Breast epithelium (tissue), 4 donors: ENCODE results near the gene ASB6. TPM values are rescaled to one million over a fixed set of nuclear protein-coding genes. Genes with fewer than 3 reads are reported as not detected.

Source experiments
- DNase-seq, 2 donors: peaks; one replicate each; pipeline ENCODE4 v3.0.0-alpha.2; 2019; ENCODE audit warnings: low spot score in 2 of 2
- H3K27ac ChIP-seq, 2 donors: fragments of 200-600 bp; sonication (generic) in 1 of 2; one replicate each; pipeline ENCODE4 v1.5.1; 2016 to 2019; ENCODE audit warnings: mild to moderate bottlenecking in 1 of 2
- H3K27me3 ChIP-seq, 2 donors: fragments of 200-600 bp; sonication (generic) in 1 of 2; one replicate each; pipeline versions ENCODE4 v1.5.1 to v1.6.0; 2017 to 2019; ENCODE audit warnings: control low read depth in 1 of 2, mild to moderate bottlenecking in 1 of 2
- H3K36me3 ChIP-seq: fragments of 200-600 bp; one replicate; pipeline ENCODE4 v1.5.1; 2019
- H3K4me1 ChIP-seq, 2 donors: fragments of 200-600 bp; sonication (generic); one replicate each; pipeline ENCODE4 v1.5.1; 2016 to 2019; ENCODE audit warnings: control low read depth in 1 of 2
- H3K4me3 ChIP-seq, 3 donors: fragments of 200-600 bp; sonication (generic); 1 replicate in 2 of 3; 2 replicates in 1 of 3; pipeline ENCODE4 v1.5.1; 2016 to 2019; ENCODE audit warnings: mild to moderate bottlenecking in 3 of 3, moderate library complexity in 2 of 3
- H3K9me3 ChIP-seq, 2 donors: fragments of 200-600 bp; sonication (generic) in 1 of 2; one replicate each; pipeline ENCODE4 v1.5.1; 2016 to 2019; ENCODE audit warnings: control low read depth in 1 of 2
- CTCF ChIP-seq, 3 donors: fragments of 450-650 bp; IDR thresholded peaks; one replicate each; pipeline ENCODE4 v1.5.1; 2016 to 2017; ENCODE audit warnings: antibody characterized with exemption in 3 of 3, mild to moderate bottlenecking in 3 of 3, moderate library complexity in 3 of 3
- POLR2A ChIP-seq: fragments of 450-650 bp; IDR thresholded peaks from one replicate; pipeline ENCODE4 v1.6.1; 2016; ENCODE audit warnings: antibody characterized with exemption, mild to moderate bottlenecking, moderate library complexity
- POLR2AphosphoS5 ChIP-seq, 3 donors: sonication (generic); formaldehyde crosslinking; IDR thresholded peaks; one replicate each; pipeline ENCODE4 v1.6.1; 2017; ENCODE audit warnings: antibody characterized with exemption in 3 of 3
- intact Hi-C: fragments of 100-400 bp; cut with DNase I; formaldehyde crosslinking; loops from one replicate; pipeline ENCODE4 v1.15.1; 2023; ENCODE audit warnings: low total_unique reads
- total RNA-seq, 3 donors: library from RNA; depleted of rRNA; stranded (reverse); fragments of >200 nt; gene quantifications; one replicate each; pipeline ENCODE4 v1.1.0, GENCODE V29; 2016

ASB6 gene
- total RNA-seq, 3 donors from 2014 or later = 11.2 to 24.4 (median 21.6) TPM

GRCh38 chr9:129677456-129677855 is 35.5 kb upstream of the ASB6 start:
- Histone ChIP-seq H3K36me3 (no peaks in the 10 kb centered on the region), H3K27ac (peak overlapping the region; percentile 50 to 90), H3K4me1 (no peaks in the 10 kb centered on the region), H3K27me3 (no peaks in the 10 kb centered on the region), H3K4me3 (peak overlapping the region in 2 of 3 donors; percentile 9 to 39), H3K9me3 (no peaks in the 10 kb centered on the region)
- no peak for TF ChIP-seq POLR2A
- no peak for TF ChIP-seq POLR2AphosphoS5 (IDR thresholded peaks at IDR 0.05)
- TF ChIP-seq CTCF (IDR thresholded peaks at IDR 0.05) = no peak
- intact Hi-C loops = no loop called here
- DNase-seq = peak in 1 of 2 donors; percentile 23

GRCh38 chr9:129676975-129677374 is 35.0 kb upstream of the ASB6 start:
- Histone ChIP-seq H3K36me3 (no peaks in the 10 kb centered on the region), H3K27ac (peak overlapping the region; percentile 50 to 90), H3K27me3 (no peaks in the 10 kb centered on the region), H3K9me3 (no peaks in the 10 kb centered on the region), H3K4me3 (peak overlapping the region in 2 of 3 donors; percentile 9 to 39), H3K4me1 (no peaks in the 10 kb centered on the region)
- intact Hi-C loops = no loop called here
- DNase-seq = no peak
- TF ChIP-seq POLR2AphosphoS5 (IDR thresholded peaks at IDR 0.05) = no peak
- no peak for TF ChIP-seq POLR2A
- TF ChIP-seq CTCF (IDR thresholded peaks at IDR 0.05) = no peak

- Histone ChIP-seq H3K9me3 (no peaks in the 10 kb centered on the region), H3K36me3 (no peaks in the 10 kb centered on the region), H3K4me3 (no peak overlapping the region), H3K27ac (peak overlapping the region; percentile 50 to 90), H3K27me3 (no peaks in the 10 kb centered on the region), H3K4me1 (no peaks in the 10 kb centered on the region)
- DNase-seq = no peak
- TF ChIP-seq POLR2AphosphoS5 (IDR thresholded peaks at IDR 0.05) (no peak), POLR2A (no peak), CTCF (IDR thresholded peaks at IDR 0.05) (no peak)
- intact Hi-C loops = no loop called here
Observed at GRCh38 chr9:129676287-129676686, 34.3 kb upstream of the ASB6 start.

GRCh38 chr9:129675620-129676019 is 33.7 kb upstream of the ASB6 start:
- Histone ChIP-seq H3K27ac (peak overlapping the region; percentile 50 to 90), H3K4me1 (no peaks in the 10 kb centered on the region), H3K9me3 (no peaks in the 10 kb centered on the region), H3K4me3 (peak overlapping the region in 1 of 3 donors; percentile 43), H3K27me3 (no peaks in the 10 kb centered on the region), H3K36me3 (no peaks in the 10 kb centered on the region)
- intact Hi-C loops = no loop called here
- TF ChIP-seq POLR2AphosphoS5 (IDR thresholded peaks at IDR 0.05) (no peak), CTCF (IDR thresholded peaks at IDR 0.05) (no peak), POLR2A (no peak)
- DNase-seq = no peak

- intact Hi-C loops = no loop called here
- H3K9me3 ChIP-seq = no peaks in the 10 kb centered on the region
- TF ChIP-seq POLR2AphosphoS5 (IDR thresholded peaks at IDR 0.05) (no peak), POLR2A (no peak), CTCF (IDR thresholded peaks at IDR 0.05) (no peak)
- H3K36me3 ChIP-seq = no peaks in the 10 kb centered on the region
- H3K27ac ChIP-seq = peak overlapping the region; percentile 21 to 90
- H3K4me1 ChIP-seq = no peaks in the 10 kb centered on the region
- no peak overlapping the region for H3K4me3 ChIP-seq
- DNase-seq = no peak
- no peaks in the 10 kb centered on the region for H3K27me3 ChIP-seq
Observed at GRCh38 chr9:129674229-129674628, 32.3 kb upstream of the ASB6 start.
